K562 (cell line): Measurements from ENCODE around the gene PLXDC1. TPM values are rescaled to one million over a fixed set of nuclear protein-coding genes. Genes with fewer than 3 reads are reported as not detected.

Source experiments
- KDM4B ChIP-seq, 2 experiments: fragments of 450-650 bp in 1 of 2; sonication (generic) in 1 of 2; IDR thresholded peaks; 2 replicates each; pipeline ENCODE4 v1.6.1; 2016 to 2017; ENCODE audit warnings: borderline replicate concordance in 2 of 2, antibody characterized with exemption in 1 of 2, low read depth in 1 of 2, mild to moderate bottlenecking in 1 of 2
- KHSRP ChIP-seq: fragments of 450-650 bp; IDR thresholded peaks from 2 replicates; pipeline ENCODE4 v1.6.1; 2017
- NEUROD1 ChIP-seq: fragments of 150-350 bp; IDR thresholded peaks from 2 replicates; pipeline ENCODE4 v1.6.1; 2014; ENCODE audit warnings: borderline replicate concordance, low read length, low read depth; ENCODE audit not compliant: partially characterized antibody
- NR1H2 ChIP-seq: sonication (generic); formaldehyde crosslinking; IDR thresholded peaks from 2 replicates; pipeline ENCODE4 v1.4.0; 2020; ENCODE audit warnings: mild to moderate bottlenecking, missing genetic modification reagents
- PHTF2 ChIP-seq: fragments of 250-450 bp; sonication (Bioruptor Pico); IDR thresholded peaks from 2 replicates; pipeline ENCODE4 v1.5.0; 2021; ENCODE audit warnings: mild to moderate bottlenecking
- POLR2AphosphoS5 ChIP-seq: IDR thresholded peaks from 2 replicates; pipeline ENCODE4 v1.6.1; 2011; ENCODE audit warnings: mild to moderate bottlenecking, low read depth, low read length, moderate library complexity; ENCODE audit not compliant: control insufficient read depth, insufficient read depth
- RCOR1 ChIP-seq, 2 experiments: IDR thresholded peaks; 2 replicates each; pipeline ENCODE4 v1.6.1; 2012; ENCODE audit warnings: low read depth in 2 of 2, low read length in 2 of 2, borderline replicate concordance in 1 of 2, improper control_type of control experiment in 1 of 2
- TCF3 ChIP-seq: sonication (generic); formaldehyde crosslinking; IDR thresholded peaks from 2 replicates; pipeline ENCODE4 v1.4.0; 2020; ENCODE audit warnings: mild to moderate bottlenecking, missing genetic modification reagents
- ZNF589 ChIP-seq: fragments of 200-800 bp; sonication (Bioruptor generic); IDR thresholded peaks from 2 replicates; pipeline ENCODE4 v1.6.1; 2016; ENCODE audit warnings: low read depth, missing genetic modification characterization, missing compliant biosample characterization
- polyA plus RNA-seq, 8 experiments: library from polyadenylated mRNA; depleted of rRNA in 4 of 8; stranded (reverse) in 5 of 8; unstranded in 3 of 8; fragments of >200 nt; fragmentation: Nextera tagmentation in 2 of 8; fragmentation: Illumina TruSeq in 1 of 8; extraction: Ambion mirVana in 2 of 8; extraction: Trizol in 1 of 8; gene quantifications; 2 replicates each; pipeline versions ENCODE4 v1.2.1 to v1.2.3, GENCODE V29; 2011 to 2014; ENCODE audit warnings: inconsistent platforms in 1 of 8, missing spikeins in 1 of 8
- total RNA-seq, 7 experiments: library from RNA; depleted of rRNA in 6 of 7; stranded (reverse); fragments of >200 nt in 6 of 7; fragmentation: Illumina TruSeq in 2 of 7; extraction: Trizol in 2 of 7; gene quantifications; 2 replicates each; pipeline versions ENCODE4 v1.2.1 to v1.2.3, GENCODE V29; 2011 to 2021; ENCODE audit warnings: low replicate concordance in 1 of 7
- TF ChIP-seq, protein P1 (sequence below), 2 experiments: fragments of 250-450 bp in 1 of 2; fragments of 450-650 bp in 1 of 2; sonication (Bioruptor Pico) in 1 of 2; IDR thresholded peaks; 2 replicates each; pipeline versions ENCODE4 v1.6.1 to v1.8.0; 2016 to 2021; ENCODE audit warnings: mild to moderate bottlenecking in 2 of 2, moderate library complexity in 2 of 2, missing compliant biosample characterization in 1 of 2, missing genetic modification characterization in 1 of 2
- TF ChIP-seq, protein P2 (sequence below): fragments of 250-450 bp; sonication (Bioruptor Pico); IDR thresholded peaks from 2 replicates; pipeline ENCODE4 v1.5.1; 2021; ENCODE audit warnings: mild to moderate bottlenecking
- TF ChIP-seq, protein P3 (sequence below): sonication (generic); formaldehyde crosslinking; IDR thresholded peaks from 2 replicates; pipeline ENCODE4 v1.8.0; 2022; ENCODE audit warnings: missing genetic modification reagents, mild to moderate bottlenecking, moderate library complexity, borderline replicate concordance
- TF ChIP-seq, protein P4 (sequence below): IDR thresholded peaks from 3 replicates; pipeline ENCODE4 v1.6.1; 2011; ENCODE audit warnings: borderline replicate concordance, mild to moderate bottlenecking; ENCODE audit not compliant: insufficient read length, insufficient read depth

The PLXDC1 gene
- total and polyA plus RNA-seq, 9 of the 15 experiments (the other 6 are each of a cell fraction or from before 2014, with no cell fraction given): not detected

DNA sequence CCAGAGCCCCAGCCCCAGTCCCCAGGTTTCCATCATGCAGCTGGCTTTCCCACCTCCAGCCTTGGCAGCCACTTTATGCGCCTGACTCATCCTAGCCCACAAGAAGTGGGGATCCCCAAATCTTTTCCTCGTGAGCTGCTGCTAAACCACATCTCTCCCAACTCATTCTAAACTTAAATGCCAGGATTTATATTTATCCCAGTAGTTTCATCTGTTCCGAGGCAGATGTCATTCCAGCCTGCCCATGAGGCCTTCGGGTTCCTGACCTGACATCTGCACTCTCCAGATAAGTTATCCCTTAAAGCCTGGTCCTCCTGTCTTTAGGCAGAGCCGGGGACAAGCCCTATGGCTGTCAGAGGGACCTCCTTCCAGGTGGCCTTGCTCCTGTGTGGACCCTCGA is 16.6 kb downstream of the PLXDC1 start (continued):
- TF ChIP-seq NR1H2 (CRISPR knock-in tag) (no peak), TCF3 (CRISPR knock-in tag) (peak; percentile 70), KDM4B (IDR thresholded peaks at IDR 0.05; ENCODE audit: borderline replicate concordance in 2 of 2, low read depth in 1 of 2) (no peak), POLR2AphosphoS5 (0 out of 2 replicates have a peak, but pooled peaks have one; percentile 22), NEUROD1 (no peak), PHTF2 (no peak), RCOR1 (IDR thresholded peaks at IDR 0.05; ENCODE audit: borderline replicate concordance in 1 of 2, low read depth in 2 of 2, low read length in 2 of 2) (0 out of 4 replicates have a peak, but pooled peaks of 1 of the 2 experiments have one; percentile 18), ZNF589 (CRISPR knock-in tag) (no peak), KHSRP (no peak)
- TF ChIP-seq, protein P1, sequence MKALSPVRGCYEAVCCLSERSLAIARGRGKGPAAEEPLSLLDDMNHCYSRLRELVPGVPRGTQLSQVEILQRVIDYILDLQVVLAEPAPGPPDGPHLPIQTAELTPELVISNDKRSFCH (CRISPR knock-in tag; IDR thresholded peaks at IDR 0.05): no peak
- TF ChIP-seq, protein P1 (tag; IDR thresholded peaks at IDR 0.05): no peak
- TF ChIP-seq, protein P2, sequence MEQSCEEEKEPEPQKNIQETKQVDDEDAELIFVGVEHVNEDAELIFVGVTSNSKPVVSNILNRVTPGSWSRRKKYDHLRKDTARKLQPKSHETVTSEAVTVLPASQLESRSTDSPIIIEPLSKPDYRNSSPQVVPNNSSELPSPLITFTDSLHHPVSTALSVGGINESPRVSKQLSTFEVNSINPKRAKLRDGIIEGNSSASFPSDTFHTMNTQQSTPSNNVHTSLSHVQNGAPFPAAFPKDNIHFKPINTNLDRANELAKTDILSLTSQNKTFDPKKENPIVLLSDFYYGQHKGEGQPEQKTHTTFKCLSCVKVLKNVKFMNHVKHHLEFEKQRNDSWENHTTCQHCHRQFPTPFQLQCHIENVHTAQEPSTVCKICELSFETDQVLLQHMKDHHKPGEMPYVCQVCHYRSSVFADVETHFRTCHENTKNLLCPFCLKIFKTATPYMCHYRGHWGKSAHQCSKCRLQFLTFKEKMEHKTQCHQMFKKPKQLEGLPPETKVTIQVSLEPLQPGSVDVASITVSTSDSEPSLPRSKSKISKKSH (CRISPR knock-in tag): no peak
- TF ChIP-seq, protein P3, sequence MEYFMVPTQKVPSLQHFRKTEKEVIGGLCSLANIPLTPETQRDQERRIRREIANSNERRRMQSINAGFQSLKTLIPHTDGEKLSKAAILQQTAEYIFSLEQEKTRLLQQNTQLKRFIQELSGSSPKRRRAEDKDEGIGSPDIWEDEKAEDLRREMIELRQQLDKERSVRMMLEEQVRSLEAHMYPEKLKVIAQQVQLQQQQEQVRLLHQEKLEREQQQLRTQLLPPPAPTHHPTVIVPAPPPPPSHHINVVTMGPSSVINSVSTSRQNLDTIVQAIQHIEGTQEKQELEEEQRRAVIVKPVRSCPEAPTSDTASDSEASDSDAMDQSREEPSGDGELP: no peak
- TF ChIP-seq, protein P4, sequence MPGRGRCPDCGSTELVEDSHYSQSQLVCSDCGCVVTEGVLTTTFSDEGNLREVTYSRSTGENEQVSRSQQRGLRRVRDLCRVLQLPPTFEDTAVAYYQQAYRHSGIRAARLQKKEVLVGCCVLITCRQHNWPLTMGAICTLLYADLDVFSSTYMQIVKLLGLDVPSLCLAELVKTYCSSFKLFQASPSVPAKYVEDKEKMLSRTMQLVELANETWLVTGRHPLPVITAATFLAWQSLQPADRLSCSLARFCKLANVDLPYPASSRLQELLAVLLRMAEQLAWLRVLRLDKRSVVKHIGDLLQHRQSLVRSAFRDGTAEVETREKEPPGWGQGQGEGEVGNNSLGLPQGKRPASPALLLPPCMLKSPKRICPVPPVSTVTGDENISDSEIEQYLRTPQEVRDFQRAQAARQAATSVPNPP: no peak
